ENCODE data around the gene DLG1.
A peak's percentile ranks its signal among the peaks of the same experiment; 100 is the strongest.
"Not testable (repeated sequence)": the region's sequence is repeated elsewhere in the genome, so short reads cannot be mapped to it uniquely, and the experiment has no call there.

DLG1 gene

GRCh38 chr3:197222937-197223370 lies 75.5 kb downstream of the DLG1 start:
- H3K4me3 ChIP-seq (ENCODE audit: low read depth, low read length) = no peak overlapping the region
- TF ChIP-seq CTCF (IDR thresholded peaks at IDR 0.05; ENCODE audit: low read depth, low read length) = no peak
- in situ Hi-C loops (cut with HindIII; ENCODE audit: low sequenced_read_pairs) = no loop called here
- no peak for DNase-seq (ENCODE audit: low read depth, low spot score)

GRCh38 chr3:197219619-197220018 lies 78.8 kb downstream of the DLG1 start:
- H3K4me3 ChIP-seq (ENCODE audit: low read depth, low read length) = no peak overlapping the region
- no peak for TF ChIP-seq CTCF (IDR thresholded peaks at IDR 0.05; ENCODE audit: low read depth, low read length)
- no peak for DNase-seq (ENCODE audit: low read depth, low spot score)
- in situ Hi-C loops (cut with HindIII; ENCODE audit: low sequenced_read_pairs) = no loop called here

- in situ Hi-C loops (cut with HindIII; ENCODE audit: low sequenced_read_pairs) = no loop called here
- H3K4me3 ChIP-seq (ENCODE audit: low read depth, low read length) = no peak overlapping the region
- no peak for DNase-seq (ENCODE audit: low read depth, low spot score)
- no peak for TF ChIP-seq CTCF (IDR thresholded peaks at IDR 0.05; ENCODE audit: low read depth, low read length)
Observed at GRCh38 chr3:197218210-197218609, 80.2 kb downstream of the DLG1 start.

- in situ Hi-C loops (cut with HindIII; ENCODE audit: low sequenced_read_pairs) = no loop called here
- TF ChIP-seq CTCF (IDR thresholded peaks at IDR 0.05; ENCODE audit: low read depth, low read length) = no peak
- H3K4me3 ChIP-seq (ENCODE audit: low read depth, low read length) = no peak overlapping the region
- DNase-seq (ENCODE audit: low read depth, low spot score) = no peak
Observed at GRCh38 chr3:197216914-197217313, 81.5 kb downstream of the DLG1 start.

- DNase-seq (ENCODE audit: low read depth, low spot score) = peak; percentile 39
- TF ChIP-seq CTCF (IDR thresholded peaks at IDR 0.05; ENCODE audit: low read depth, low read length) = no peak
- no peak overlapping the region for H3K4me3 ChIP-seq (ENCODE audit: low read depth, low read length)
- in situ Hi-C loops (cut with HindIII; ENCODE audit: low sequenced_read_pairs) = no loop called here
Observed at GRCh38 chr3:197216169-197216860, 82.1 kb downstream of the DLG1 start.

- no peak for DNase-seq (ENCODE audit: low read depth, low spot score)
- no peak overlapping the region for H3K4me3 ChIP-seq (ENCODE audit: low read depth, low read length)
- in situ Hi-C loops (cut with HindIII; ENCODE audit: low sequenced_read_pairs) = no loop called here
- TF ChIP-seq CTCF (IDR thresholded peaks at IDR 0.05; ENCODE audit: low read depth, low read length) = no peak
Observed at GRCh38 chr3:197212290-197212689, 86.1 kb downstream of the DLG1 start.

GRCh38 chr3:197211698-197212097 lies 86.7 kb downstream of the DLG1 start:
- in situ Hi-C loops (cut with HindIII; ENCODE audit: low sequenced_read_pairs) = not testable (repeated sequence)

More at GRCh38 chr3:197211698-197212097, 86.7 kb downstream of the DLG1 start:
- DNase-seq (ENCODE audit: low read depth, low spot score); H3K4me3 ChIP-seq (ENCODE audit: low read depth, low read length): not testable (repeated sequence)
